Ishikawa (cell line): ENCODE measurements around the gene SCAMP3.

Experiments used
- CREB1 ChIP-seq: IDR thresholded peaks from 2 replicates; pipeline ENCODE4 v1.6.1; 2012; ENCODE audit warnings: low read depth
- EGR1 ChIP-seq: IDR thresholded peaks from 2 replicates; pipeline ENCODE4 v1.6.1; 2012
- EP300 ChIP-seq: IDR thresholded peaks from 2 replicates; pipeline ENCODE4 v1.6.1; 2012; ENCODE audit warnings: borderline replicate concordance
- FOXM1 ChIP-seq: IDR thresholded peaks from 2 replicates; pipeline ENCODE4 v1.6.1; 2012; ENCODE audit warnings: low read depth, borderline replicate concordance
- MAX ChIP-seq: IDR thresholded peaks from 2 replicates; pipeline ENCODE4 v1.6.1; 2012
- NFIC ChIP-seq: IDR thresholded peaks from 2 replicates; pipeline ENCODE4 v1.6.1; 2012
- RAD21 ChIP-seq: IDR thresholded peaks from 2 replicates; pipeline ENCODE4 v1.6.1; 2012; ENCODE audit warnings: low read depth
- REST ChIP-seq: IDR thresholded peaks from 2 replicates; pipeline ENCODE4 v1.6.1; 2012; ENCODE audit warnings: low read depth, mild to moderate bottlenecking
- TAF1 ChIP-seq: IDR thresholded peaks from 2 replicates; pipeline ENCODE4 v1.6.1; 2012; ENCODE audit warnings: low read depth, mild to moderate bottlenecking
- TCF12 ChIP-seq: IDR thresholded peaks from 2 replicates; pipeline ENCODE4 v1.6.1; 2012; ENCODE audit warnings: low read depth
- TEAD4 ChIP-seq: IDR thresholded peaks from 2 replicates; pipeline ENCODE4 v1.6.1; 2012
- YY1 ChIP-seq: IDR thresholded peaks from 2 replicates; pipeline ENCODE4 v1.6.1; 2012; ENCODE audit warnings: low read depth

GRCh38 chr1:155261852-155262673, at the start of gene SCAMP3:
- TF ChIP-seq MAX (peak; percentile 91), TAF1 (peak; percentile 61), YY1 (peak; percentile 64; the same call in 1 of the 2 replicates), EP300 (peak; percentile 30; the same call in 1 of the 2 replicates), RAD21 (0 out of 2 replicates have a peak, but pooled peaks have one; percentile 3), CREB1 (peak; percentile 53; the same call in 1 of the 2 replicates), REST (no peak), TCF12 (peak; percentile 67), FOXM1 (0 out of 2 replicates have a peak, but pooled peaks have one; percentile 12), EGR1 (no peak), TEAD4 (peak; percentile 81), NFIC (no peak)
